GM18511 (cell line): ENCODE results near the gene NPHP4.
"Not testable (repeated sequence)": the region's sequence is repeated elsewhere in the genome, so short reads cannot be mapped to it uniquely, and the experiment has no call there.

Experiments
- ATAC-seq: cut with Tn5 transposase; IDR thresholded peaks from one replicate; pipeline ENCODE4 v1.9.1; 2021; ENCODE audit warnings: mild to moderate bottlenecking, moderate library complexity; ENCODE audit not compliant: unreplicated experiment

NPHP4 gene

DNA sequence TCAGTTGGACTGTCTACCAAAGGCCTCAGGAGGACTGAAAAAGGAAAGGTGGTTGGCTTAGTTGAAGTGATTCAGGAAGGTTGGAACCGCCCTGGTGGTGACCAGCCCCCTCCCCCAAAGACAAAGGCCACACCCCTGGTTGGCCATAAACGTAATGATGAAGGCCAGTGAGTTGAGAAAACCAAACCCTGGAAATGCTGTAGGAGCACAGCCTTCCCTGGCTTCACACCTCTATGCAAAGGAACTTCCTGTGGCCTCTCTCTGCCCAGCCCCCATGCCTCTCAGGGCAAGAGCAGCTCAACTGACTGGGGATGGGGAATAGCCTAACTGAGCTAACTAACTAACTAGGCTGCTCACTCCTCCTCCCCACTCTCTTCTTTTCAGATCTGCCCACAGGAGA lies 90.4 kb downstream of the NPHP4 start:
- ATAC-seq: no peak

- no peak for ATAC-seq
These were observed 91.1 kb downstream of the NPHP4 start for GRCh38 chr1:5901150-5901549.

GRCh38 chr1:5898266-5898665 lies 94.0 kb downstream of the NPHP4 start:
- ATAC-seq: no peak

GRCh38 chr1:5896706-5897660 lies 95.2 kb downstream of the NPHP4 start:
- ATAC-seq: no peak

GRCh38 chr1:5895446-5896406 lies 96.5 kb downstream of the NPHP4 start:
- ATAC-seq: no peak

GRCh38 chr1:5893699-5894278 lies 98.4 kb downstream of the NPHP4 start:
- not testable (repeated sequence) for ATAC-seq

DNA sequence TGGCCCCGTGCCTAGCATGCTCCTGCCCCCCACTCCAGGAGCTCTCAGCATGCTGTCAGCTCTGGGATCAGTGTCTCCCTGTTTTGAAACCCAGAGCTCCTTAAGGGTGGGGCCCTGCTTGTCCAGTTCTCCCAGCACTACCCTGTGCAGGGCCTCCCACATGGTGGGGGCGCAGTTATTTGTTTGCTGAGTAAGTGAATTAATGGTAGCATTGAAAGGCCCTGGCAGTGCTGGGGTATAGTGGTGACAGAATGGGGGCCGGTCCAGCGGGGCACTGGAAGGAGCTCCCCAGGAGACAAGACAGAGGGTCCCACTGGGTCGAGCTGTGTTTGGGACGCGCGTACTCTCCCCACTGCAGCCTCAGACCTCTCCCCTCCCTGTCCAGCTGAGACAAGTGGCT lies 99.9 kb downstream of the NPHP4 start:
- ATAC-seq: no peak

- no peak for ATAC-seq
These were observed 100.5 kb downstream of the NPHP4 start for GRCh38 chr1:5891736-5892135.

DNA sequence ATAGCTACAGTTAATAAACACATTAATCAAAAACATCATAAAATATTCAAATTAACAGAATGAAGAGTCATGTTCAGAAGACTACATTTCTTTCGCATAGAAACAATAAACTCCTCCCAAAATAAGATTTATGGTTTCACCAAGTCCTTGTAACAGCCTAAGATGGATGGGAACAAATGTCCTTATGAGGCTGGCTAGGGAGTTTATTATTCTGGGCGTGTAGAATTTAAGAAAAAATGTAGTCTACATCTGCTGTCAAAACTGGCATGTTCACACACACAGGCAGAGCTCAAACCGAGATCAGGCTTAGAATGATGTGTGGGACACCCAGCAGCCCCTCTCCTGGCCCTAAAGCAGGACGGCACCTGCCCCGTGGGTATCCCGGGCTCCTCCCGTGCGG lies 101.1 kb downstream of the NPHP4 start:
- no peak for ATAC-seq

- ATAC-seq: no peak
These were observed 101.7 kb downstream of the NPHP4 start for GRCh38 chr1:5890346-5891106.

GRCh38 chr1:5889901-5890300 lies 102.3 kb downstream of the NPHP4 start:
- no peak for ATAC-seq

DNA sequence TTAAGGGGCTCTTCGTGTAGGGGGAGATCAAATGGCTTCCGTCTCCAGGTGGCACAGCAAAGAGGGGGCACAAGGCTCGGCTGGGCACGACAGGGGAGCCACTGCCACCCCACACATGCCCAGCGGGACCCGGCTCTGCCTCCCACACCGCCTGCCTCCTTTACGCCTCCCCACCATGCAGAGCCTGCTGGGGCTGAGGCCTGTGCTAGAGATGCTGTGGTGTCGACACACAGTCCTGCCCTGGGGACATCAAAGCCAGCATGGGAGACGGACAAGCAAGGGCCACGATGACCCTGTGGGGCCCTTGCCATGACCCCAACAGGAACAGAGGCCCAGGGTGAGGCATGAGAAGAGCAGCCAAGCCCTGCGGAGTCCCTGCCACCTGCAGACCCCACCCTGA lies 102.8 kb downstream of the NPHP4 start:
- no peak for ATAC-seq

GRCh38 chr1:5888606-5889211 lies 103.5 kb downstream of the NPHP4 start:
- no peak for ATAC-seq

DNA sequence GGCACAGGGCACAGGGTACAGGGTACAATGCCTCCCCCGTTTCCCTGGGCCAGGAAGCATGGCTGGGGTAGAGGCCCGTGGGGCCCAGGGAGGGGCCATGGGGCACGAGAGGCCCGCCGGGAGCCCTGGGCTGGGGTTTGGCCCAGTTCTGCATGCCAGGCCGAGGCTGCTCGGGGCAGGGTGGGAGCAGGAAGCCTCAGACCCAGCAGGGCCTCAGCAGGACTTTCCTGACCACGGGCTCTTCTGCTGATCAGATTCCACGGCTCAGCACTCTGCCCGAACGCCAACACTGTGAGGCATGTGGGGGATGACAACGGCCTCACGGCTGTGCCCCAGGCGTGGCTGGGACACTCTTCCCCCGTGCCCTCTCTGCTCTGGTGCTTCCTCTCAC lies 104.3 kb downstream of the NPHP4 start:
- ATAC-seq: no peak

DNA sequence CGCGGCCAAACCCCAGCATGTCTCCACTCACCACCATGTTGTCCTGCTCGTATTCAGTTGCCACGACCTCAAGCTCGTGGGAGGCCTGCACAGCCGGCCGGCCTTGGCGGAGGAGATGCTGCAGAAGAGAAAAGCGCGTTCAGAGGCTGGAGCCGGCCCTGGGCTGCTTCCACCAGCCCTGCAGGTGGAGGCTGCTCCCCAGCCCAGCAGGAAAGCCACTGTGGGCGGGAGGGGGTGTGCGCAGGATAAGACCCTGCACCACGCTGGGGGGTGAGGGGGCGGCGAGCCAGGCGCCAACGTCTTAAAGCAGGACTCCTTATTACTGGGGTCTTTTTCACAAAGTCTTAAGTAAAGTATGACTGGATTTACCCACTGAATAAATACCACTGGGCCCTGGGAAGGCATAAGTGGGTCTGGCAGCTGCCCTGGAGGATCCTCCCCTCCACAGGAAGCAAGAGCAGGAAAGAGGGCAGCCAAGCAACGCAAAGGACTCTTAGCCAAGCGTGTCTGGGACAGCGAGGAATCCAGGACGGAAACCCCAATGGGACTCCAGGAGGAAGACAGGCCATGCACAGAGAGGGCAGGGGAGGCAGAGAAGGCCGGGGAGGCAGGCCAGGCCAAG lies 104.8 kb downstream of the NPHP4 start:
- ATAC-seq: no peak

DNA sequence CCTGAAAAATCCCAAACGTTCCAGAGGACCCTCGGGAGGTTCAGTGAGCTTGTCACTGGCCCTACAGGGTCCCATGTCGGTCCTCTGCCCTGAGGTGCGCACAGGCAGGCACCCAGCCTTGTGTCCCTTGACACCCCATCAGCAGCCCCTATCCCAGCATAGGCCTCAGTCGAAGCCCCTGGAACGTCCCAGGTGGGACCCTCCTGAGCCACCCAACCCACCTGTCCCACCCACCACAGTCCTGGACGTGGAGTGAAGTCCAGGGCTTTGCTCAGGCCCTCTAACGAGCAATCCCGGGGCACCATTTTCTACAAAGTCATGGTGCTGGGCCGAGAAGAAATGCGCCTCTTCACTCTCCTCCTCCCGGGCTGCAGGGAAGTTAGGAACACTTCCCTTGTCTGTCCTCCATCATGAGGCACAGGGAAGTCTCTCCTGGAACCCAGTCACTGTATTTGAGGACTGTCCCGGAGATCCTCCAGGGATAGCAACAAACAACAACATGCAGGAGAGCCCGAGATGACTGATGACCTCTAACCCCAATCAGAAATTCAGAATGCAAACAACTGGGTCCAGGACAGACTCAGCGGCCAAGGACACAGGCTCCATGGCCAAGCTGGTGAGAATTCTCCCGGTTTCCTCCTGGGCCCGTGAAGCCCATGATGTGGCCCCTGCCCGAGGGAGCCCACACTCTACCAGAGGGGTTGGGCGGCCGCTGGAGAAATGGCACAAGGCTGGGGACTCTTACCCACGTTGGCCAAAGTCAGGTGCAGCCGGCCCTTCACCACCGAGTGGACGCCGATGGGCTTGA lies 105.5 kb downstream of the NPHP4 start:
- no peak for ATAC-seq

DNA sequence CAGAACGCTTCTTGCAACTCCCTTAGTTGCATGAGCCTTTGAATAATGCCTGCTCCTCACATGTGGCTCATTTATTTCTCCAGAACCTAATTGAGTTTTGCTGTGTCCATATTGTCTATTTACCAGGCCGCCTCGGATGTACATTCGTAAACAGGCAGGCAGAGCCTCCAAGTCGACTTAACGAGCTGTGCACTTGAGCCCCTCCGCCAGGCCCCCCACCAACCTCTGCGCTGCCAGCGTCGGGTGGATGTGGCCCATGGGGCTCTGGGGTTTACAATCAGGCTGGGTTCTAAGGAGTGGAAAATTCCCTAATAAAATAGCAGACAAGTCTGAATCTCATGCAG lies 106.1 kb downstream of the NPHP4 start:
- no peak for ATAC-seq

- ATAC-seq: no peak
These were observed 106.6 kb downstream of the NPHP4 start for GRCh38 chr1:5885471-5886139.
